Measurements from ENCODE around the gene RGS9BP.

DNA sequence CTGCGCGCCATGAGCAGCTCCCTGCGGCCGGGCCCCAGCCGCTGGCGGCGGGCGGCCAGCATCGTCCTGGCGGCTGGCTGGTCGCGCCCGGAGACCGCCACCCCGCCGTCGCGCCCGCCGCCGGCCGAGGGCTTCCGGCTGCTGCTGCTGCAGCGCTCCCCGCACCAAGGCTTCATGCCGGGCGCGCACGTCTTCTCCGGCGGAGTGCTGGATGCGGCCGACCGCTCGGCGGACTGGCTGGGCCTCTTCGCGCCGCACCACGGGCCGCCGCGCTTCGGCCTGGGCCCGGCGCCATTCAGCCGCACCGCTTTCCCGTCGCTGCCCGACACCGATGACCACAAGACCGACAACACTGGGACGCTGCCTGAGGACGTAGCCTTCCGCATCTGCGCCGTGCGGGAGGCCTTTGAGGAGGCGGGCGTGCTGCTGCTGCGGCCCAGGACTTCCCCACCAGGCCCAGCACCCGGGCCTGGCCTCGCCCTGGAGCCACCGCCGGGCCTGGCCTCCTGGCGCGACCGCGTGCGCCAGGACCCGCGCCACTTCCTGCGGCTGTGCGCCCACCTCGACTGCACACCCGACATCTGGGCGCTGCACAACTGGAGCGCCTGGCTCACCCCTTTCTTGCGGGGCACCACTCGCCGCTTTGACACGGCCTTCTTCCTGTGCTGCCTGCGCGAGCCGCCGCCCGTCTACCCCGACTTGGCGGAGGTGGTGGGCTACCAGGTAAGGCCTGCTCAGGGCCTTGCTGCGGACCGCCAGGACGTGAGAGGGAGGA, 16.5 kb downstream of the RGS9BP start:
- TF ChIP-seq EZH2phosphoT487 (conservative IDR thresholded peaks at IDR 0.05; ENCODE audit: low read length), result no peak
- TF ChIP-seq, protein P1, sequence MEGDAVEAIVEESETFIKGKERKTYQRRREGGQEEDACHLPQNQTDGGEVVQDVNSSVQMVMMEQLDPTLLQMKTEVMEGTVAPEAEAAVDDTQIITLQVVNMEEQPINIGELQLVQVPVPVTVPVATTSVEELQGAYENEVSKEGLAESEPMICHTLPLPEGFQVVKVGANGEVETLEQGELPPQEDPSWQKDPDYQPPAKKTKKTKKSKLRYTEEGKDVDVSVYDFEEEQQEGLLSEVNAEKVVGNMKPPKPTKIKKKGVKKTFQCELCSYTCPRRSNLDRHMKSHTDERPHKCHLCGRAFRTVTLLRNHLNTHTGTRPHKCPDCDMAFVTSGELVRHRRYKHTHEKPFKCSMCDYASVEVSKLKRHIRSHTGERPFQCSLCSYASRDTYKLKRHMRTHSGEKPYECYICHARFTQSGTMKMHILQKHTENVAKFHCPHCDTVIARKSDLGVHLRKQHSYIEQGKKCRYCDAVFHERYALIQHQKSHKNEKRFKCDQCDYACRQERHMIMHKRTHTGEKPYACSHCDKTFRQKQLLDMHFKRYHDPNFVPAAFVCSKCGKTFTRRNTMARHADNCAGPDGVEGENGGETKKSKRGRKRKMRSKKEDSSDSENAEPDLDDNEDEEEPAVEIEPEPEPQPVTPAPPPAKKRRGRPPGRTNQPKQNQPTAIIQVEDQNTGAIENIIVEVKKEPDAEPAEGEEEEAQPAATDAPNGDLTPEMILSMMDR (IDR thresholded peaks at IDR 0.05; ENCODE audit: insufficient read depth, low read length, poor library complexity, severe bottlenecking), result no peak

All from SU-DHL-6 (cell line).